NCI-H2029 (cell line): ENCODE results near the gene CDHR1.
A peak's percentile ranks its signal among the peaks of the same experiment; 100 is the strongest.

Experiments
- DNase-seq: peaks from one replicate; lab custom pipeline; 2025; lab: John Stamatoyannopoulos, UW

The CDHR1 gene

GRCh38 chr10:84264611-84265141 lies 70.3 kb downstream of the CDHR1 start:
- no peak for DNase-seq

- peak; percentile 9 for DNase-seq
Measured at GRCh38 chr10:84265418-84265817, 71.1 kb downstream of the CDHR1 start.

GRCh38 chr10:84267503-84268126 lies 73.3 kb downstream of the CDHR1 start:
- peak; percentile 47 for DNase-seq

GRCh38 chr10:84269162-84269561 lies 74.8 kb downstream of the CDHR1 start:
- no peak for DNase-seq
